ENCODE measurements around the gene FHIT. TPM values are rescaled to one million over a fixed set of nuclear protein-coding genes. Genes with fewer than 3 reads are reported as not detected.

The FHIT gene
- total RNA-seq, 4 donors from 2014 or later, result 4.4 to 10.6 (median 8.4) TPM

- no peak for TF ChIP-seq CTCF (IDR thresholded peaks at IDR 0.05; ENCODE audit: low read depth)
Measured at GRCh38 chr3:60708191-60708975, 542.9 kb downstream of the FHIT start.

DNA sequence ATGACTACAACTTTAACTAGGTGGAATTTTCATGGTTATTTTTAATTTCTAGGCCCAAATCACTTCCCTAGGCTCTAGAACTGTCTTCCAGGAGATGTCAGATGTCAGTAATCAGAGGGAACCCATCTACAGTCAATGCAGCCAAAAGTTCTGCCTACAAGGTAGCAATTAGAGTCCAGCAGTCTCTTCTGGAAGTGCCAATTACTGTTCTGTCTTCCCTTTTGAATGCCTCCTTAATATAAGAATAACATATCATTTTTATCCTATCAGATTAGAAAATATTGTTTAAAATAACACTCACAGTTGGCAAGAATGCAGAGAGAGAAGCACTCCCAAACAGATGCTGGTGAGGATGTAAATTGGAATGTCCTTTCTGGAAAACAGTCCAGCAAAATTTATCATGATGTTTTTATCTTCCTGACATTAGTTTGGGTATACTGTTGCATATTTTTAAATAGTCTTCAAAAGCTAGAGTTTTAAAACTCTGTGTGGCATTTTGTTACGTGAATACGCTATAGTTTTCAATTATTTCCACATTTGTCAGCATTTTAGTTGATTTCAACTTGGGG is 543.7 kb downstream of the FHIT start:
- TF ChIP-seq CTCF (IDR thresholded peaks at IDR 0.05; ENCODE audit: low read depth), result no peak

DNA sequence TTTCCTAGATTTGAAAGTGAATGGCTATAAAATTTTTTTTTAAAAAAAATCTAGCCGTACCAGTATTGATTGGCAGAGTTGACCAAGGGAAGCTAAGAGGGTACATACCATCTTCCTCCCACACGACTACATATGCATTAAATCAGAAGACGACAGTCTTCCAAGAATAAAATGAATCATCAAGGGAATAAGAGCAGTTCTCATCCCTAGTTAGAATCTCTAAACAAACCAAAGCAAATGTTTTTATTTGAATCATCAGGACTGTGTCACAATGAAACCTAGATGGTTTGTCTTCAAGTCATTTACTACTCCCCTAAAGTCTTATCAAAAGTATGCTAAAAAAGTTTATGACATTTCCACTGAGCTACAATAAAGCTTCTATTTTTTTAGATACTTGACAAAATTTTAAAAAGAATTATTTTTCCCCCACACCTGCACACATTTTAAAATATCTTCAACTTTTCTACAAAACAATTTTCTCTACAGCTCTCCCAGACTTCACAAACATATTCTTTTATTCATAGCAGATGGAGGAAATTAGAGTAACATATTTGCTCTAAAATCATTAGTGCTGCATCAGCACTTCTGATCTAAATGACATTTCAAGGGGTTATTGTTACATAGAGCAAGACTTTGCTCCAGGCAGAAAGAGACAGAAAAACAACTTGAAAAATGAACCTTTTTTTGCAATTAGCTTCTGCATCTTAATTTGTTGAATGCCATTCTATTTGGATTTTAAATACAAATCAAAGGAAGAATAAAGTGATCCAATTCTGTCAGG is 547.1 kb downstream of the FHIT start:
- no peak for TF ChIP-seq CTCF (IDR thresholded peaks at IDR 0.05; ENCODE audit: low read depth)

DNA sequence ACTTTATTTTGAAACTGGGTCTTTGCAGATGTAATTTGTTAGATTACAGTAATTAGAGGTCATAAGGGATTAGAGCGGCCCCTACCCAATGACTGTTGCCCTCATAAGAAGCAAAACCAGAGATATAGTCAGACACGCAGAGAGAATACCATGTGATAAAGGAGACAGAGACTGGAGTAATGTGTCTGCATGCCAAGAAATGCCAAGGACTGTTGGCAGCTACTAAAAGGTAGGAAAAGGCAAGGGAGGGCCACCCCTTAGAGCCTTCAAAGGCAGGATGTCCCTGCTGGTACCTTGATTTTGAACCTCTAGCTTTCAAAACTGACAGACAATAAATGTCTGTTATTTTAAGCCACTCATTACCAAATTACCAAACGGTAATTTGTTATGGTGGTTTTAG is 548.2 kb downstream of the FHIT start:
- TF ChIP-seq CTCF (IDR thresholded peaks at IDR 0.05; ENCODE audit: low read depth), result no peak

- no peak for TF ChIP-seq CTCF (IDR thresholded peaks at IDR 0.05; ENCODE audit: low read depth)
Measured at GRCh38 chr3:60698117-60698516, 553.1 kb downstream of the FHIT start.

DNA sequence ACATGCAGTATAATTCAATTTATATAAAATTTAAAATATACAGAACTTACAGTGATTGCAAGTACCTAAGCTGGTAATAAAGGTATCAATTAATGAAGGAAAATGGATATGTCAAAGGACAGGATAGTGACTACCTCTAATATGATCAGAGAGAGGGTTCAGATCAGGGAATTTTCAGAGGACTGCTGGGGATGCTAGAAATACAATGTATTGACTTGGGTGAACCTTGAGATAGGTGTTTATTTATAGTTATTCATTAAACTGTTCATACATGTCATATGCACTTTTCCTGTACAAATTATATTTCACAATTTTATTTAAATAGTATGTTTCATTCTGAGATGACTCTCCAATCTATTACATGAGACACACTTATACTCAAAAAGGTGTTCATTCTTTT is 554.1 kb downstream of the FHIT start:
- no peak for TF ChIP-seq CTCF (IDR thresholded peaks at IDR 0.05; ENCODE audit: low read depth)

Measured in subcutaneous adipose tissue (tissue), 4 donors.